Measurements from ENCODE around the gene PNKD. TPM values are rescaled to one million over a fixed set of nuclear protein-coding genes. Genes with fewer than 3 reads are reported as not detected.
A peak's percentile ranks its signal among the peaks of the same experiment; 100 is the strongest.

Gene PNKD
- total RNA-seq, 2 donors from 2014 or later: 103 to 145 TPM

- DNase-seq (ENCODE audit: low spot score): no peak
- no peaks in the 10 kb centered on the region for H3K9me3 ChIP-seq
- 49% methylated on average over 15 of the region's 15 CpGs for WGBS
- intact Hi-C loops (cut with DNase I): loop anchor here (5.0 kb wide), 1 partner anchor 72 kb away; no protein-coding TSS in a partner anchor
- no peak overlapping the region for H3K4me3 ChIP-seq
- H3K36me3 ChIP-seq: peaks cover 0 to 4% of the 10 kb centered on the region in 2 donors
- no peak for TF ChIP-seq POLR2A (IDR thresholded peaks at IDR 0.05)
- TF ChIP-seq POLR2AphosphoS5 (IDR thresholded peaks at IDR 0.05): no peak
- no peak for TF ChIP-seq CTCF (IDR thresholded peaks at IDR 0.05)
- peak overlapping the region; percentile 51 for H3K27ac ChIP-seq
- no peaks in the 10 kb centered on the region for H3K4me1 ChIP-seq (replicated peaks)
- no peaks in the 10 kb centered on the region for H3K27me3 ChIP-seq (replicated peaks; ENCODE audit: insufficient read depth)
Observed at GRCh38 chr2:218259099-218259961, 11.0 kb upstream of the PNKD start.

- Histone ChIP-seq H3K27me3 (replicated peaks; ENCODE audit: insufficient read depth) (no peaks in the 10 kb centered on the region), H3K9me3 (no peaks in the 10 kb centered on the region), H3K27ac (peak overlapping the region; percentile 51), H3K4me1 (replicated peaks) (no peaks in the 10 kb centered on the region), H3K4me3 (no peak overlapping the region), H3K36me3 (peaks cover 7 to 12% of the 10 kb centered on the region in 2 donors)
- intact Hi-C loops (cut with DNase I): no loop called here
- 83% methylated on average over 5 of the region's 5 CpGs for WGBS
- TF ChIP-seq POLR2A (IDR thresholded peaks at IDR 0.05) (no peak), POLR2AphosphoS5 (IDR thresholded peaks at IDR 0.05) (no peak), CTCF (IDR thresholded peaks at IDR 0.05) (no peak)
- no peak for DNase-seq (ENCODE audit: low spot score)
Observed at GRCh38 chr2:218260166-218260565, 10.2 kb upstream of the PNKD start.

- peaks cover 13 to 19% of the 10 kb centered on the region in 2 donors for H3K36me3 ChIP-seq
- H3K4me3 ChIP-seq: no peak within 1 kb of the TSS
- TF ChIP-seq CTCF (IDR thresholded peaks at IDR 0.05) (no peak), POLR2AphosphoS5 (IDR thresholded peaks at IDR 0.05) (no peak), POLR2A (IDR thresholded peaks at IDR 0.05) (no peak)
- intact Hi-C loops (cut with DNase I): no loop called here
- peak within 1 kb of the TSS; percentile 51 for H3K27ac ChIP-seq
- no peak for DNase-seq (ENCODE audit: low spot score)
- no peaks in the 10 kb centered on the region for H3K9me3 ChIP-seq
- no peaks in the 10 kb centered on the region for H3K27me3 ChIP-seq (replicated peaks; ENCODE audit: insufficient read depth)
- no peaks in the 10 kb centered on the region for H3K4me1 ChIP-seq (replicated peaks)
- 60% methylated on average over 10 of the region's 10 CpGs for WGBS
Observed at GRCh38 chr2:218260742-218261422, 9.4 kb upstream of the PNKD start, which contains the start of gene GPBAR1. Gene GPBAR1 (plus strand): TSS chr2:218261015. CDS start chr2:218262725, 1,710 bp downstream.

- TF ChIP-seq POLR2A (IDR thresholded peaks at IDR 0.05) (no peak), CTCF (IDR thresholded peaks at IDR 0.05) (no peak), POLR2AphosphoS5 (IDR thresholded peaks at IDR 0.05) (no peak)
- Histone ChIP-seq H3K9me3 (no peaks in the 10 kb centered on the region), H3K27me3 (replicated peaks; ENCODE audit: insufficient read depth) (no peaks in the 10 kb centered on the region), H3K27ac (peak overlapping the region in 1 of 2 donors; percentile 30), H3K4me1 (replicated peaks) (no peaks in the 10 kb centered on the region), H3K36me3 (peaks cover 18 to 27% of the 10 kb centered on the region in 2 donors), H3K4me3 (no peak overlapping the region)
- WGBS: 47% methylated on average over 8 of the region's 8 CpGs
- no peak for DNase-seq (ENCODE audit: low spot score)
- intact Hi-C loops (cut with DNase I): no loop called here
Observed at GRCh38 chr2:218261423-218262236, 8.7 kb upstream of the PNKD start.
